MM.1S (cell line): ENCODE measurements around the gene BTBD1.

ENCODE experiments used
- DNase-seq: peaks from one replicate; pipeline ENCODE4 v3.0.0-alpha.2; 2015
- H2AFZ ChIP-seq: fragments of 300-600 bp; sonication (generic); 2 replicates; pipeline ENCODE4 v1.6.0; 2016; ENCODE audit warnings: antibody characterized with exemption, low read length
- H3F3A ChIP-seq: fragments of 300-600 bp; sonication (generic); 2 replicates; pipeline ENCODE4 v1.6.1; 2016; ENCODE audit warnings: mild to moderate bottlenecking, antibody characterized with exemption, low read length, moderate library complexity, mixed read lengths; ENCODE audit not compliant: insufficient read depth
- H3K27ac ChIP-seq: fragments of 300-600 bp; sonication (generic); 2 replicates; pipeline ENCODE4 v1.5.1; 2016; ENCODE audit warnings: mild to moderate bottlenecking, low read length
- H3K27me3 ChIP-seq: fragments of 300-600 bp; sonication (generic); replicated peaks from 2 replicates; pipeline ENCODE4 v1.6.0; 2016; ENCODE audit warnings: low read length; ENCODE audit not compliant: insufficient read depth
- H3K36me3 ChIP-seq: fragments of 300-600 bp; sonication (generic); replicated peaks from 2 replicates; pipeline ENCODE4 v1.6.1; 2016; ENCODE audit warnings: mild to moderate bottlenecking, low read length, mixed read lengths; ENCODE audit not compliant: insufficient read depth
- H3K4me1 ChIP-seq: fragments of 300-600 bp; sonication (generic); 2 replicates; pipeline ENCODE4 v1.6.1; 2016; ENCODE audit warnings: low read length, mixed read lengths
- H3K4me2 ChIP-seq: fragments of 300-600 bp; sonication (generic); 2 replicates; pipeline ENCODE4 v1.6.0; 2016; ENCODE audit warnings: low read depth, low read length
- H3K4me3 ChIP-seq: fragments of 300-600 bp; sonication (generic); 2 replicates; pipeline ENCODE4 v1.5.1; 2016; ENCODE audit warnings: low read length, mixed read lengths
- H3K79me2 ChIP-seq: fragments of 300-600 bp; sonication (generic); 2 replicates; pipeline ENCODE4 v1.6.1; 2016; ENCODE audit warnings: mixed run types, low read length, mixed read lengths
- H3K9ac ChIP-seq: fragments of 300-600 bp; sonication (generic); 2 replicates; pipeline ENCODE4 v1.6.1; 2016; ENCODE audit warnings: low read length, mixed read lengths
- H3K9me2 ChIP-seq: fragments of 300-600 bp; sonication (generic); replicated peaks from 2 replicates; pipeline ENCODE4 v1.6.1; 2016; ENCODE audit warnings: mild to moderate bottlenecking, low read length, mixed read lengths; ENCODE audit not compliant: insufficient read depth
- H3K9me3 ChIP-seq: fragments of 300-600 bp; sonication (generic); replicated peaks from 2 replicates; pipeline ENCODE4 v1.6.1; 2016; ENCODE audit warnings: mild to moderate bottlenecking, low read length, mixed read lengths; ENCODE audit not compliant: insufficient read depth
- H4K20me1 ChIP-seq: fragments of 300-600 bp; sonication (generic); 2 replicates; pipeline ENCODE4 v1.6.1; 2016; ENCODE audit warnings: mild to moderate bottlenecking, low read length, moderate library complexity, mixed read lengths; ENCODE audit not compliant: insufficient read depth
- EZH2 ChIP-seq: fragments of 300-600 bp; sonication (generic); optimal IDR thresholded peaks from 2 replicates; pipeline ENCODE3; 2017; ENCODE audit warnings: low read depth, mild to moderate bottlenecking, antibody characterized with exemption, low read length, mixed read lengths
- EZH2phosphoT487 ChIP-seq: fragments of 300-600 bp; sonication (generic); IDR thresholded peaks from 2 replicates; pipeline ENCODE4 v1.6.1; 2018; ENCODE audit warnings: antibody characterized with exemption, low read length
- TF ChIP-seq, protein P1 (sequence below): fragments of 300-600 bp; sonication (generic); IDR thresholded peaks from 2 replicates; pipeline ENCODE4 v1.5.1; 2016; ENCODE audit warnings: antibody characterized with exemption, low read length, mixed read lengths

BTBD1 gene

DNA sequence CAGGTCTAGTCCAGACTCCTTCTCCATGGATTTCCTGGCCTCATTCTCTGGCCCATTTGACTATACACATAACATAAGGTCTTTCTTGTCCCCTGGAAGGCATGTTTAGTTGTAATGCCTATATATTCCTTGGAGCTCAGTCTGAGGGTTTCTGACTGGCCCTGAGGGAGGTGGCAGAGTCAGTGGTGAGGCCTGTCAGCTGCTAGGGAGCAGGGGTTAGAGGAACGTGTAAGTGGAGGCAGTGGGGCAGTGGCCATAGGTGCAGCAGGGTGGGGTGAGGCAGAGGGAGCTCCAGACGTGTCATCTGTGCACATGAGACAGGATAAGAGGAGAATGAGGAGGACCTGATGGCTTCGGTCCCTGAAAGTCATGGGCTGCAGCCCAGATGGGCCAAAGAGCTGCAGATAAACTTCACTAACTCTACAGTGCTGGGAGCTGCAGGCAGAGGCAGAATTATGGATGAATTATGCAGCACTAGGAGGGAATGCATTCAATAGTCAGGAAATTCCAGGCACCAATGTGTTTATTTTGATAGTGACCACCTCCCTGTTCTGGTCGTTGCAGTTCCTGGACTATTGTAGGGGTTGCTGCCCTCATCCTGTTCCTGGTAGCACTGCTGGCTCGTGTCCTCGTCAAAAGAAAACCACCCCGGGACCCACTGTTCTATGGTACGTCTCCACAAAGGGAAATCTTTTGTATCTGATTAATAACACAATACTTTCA lies 45.3 kb upstream of the BTBD1 start:
- Histone ChIP-seq H4K20me1 (no peaks in the 10 kb centered on the region), H3K79me2 (no peaks in the 10 kb centered on the region), H3K4me2 (no peak overlapping the region), H3K9me3 (no peaks in the 10 kb centered on the region), H3F3A (no peaks in the 10 kb centered on the region), H3K27ac (no peak overlapping the region), H3K27me3 (no peaks in the 10 kb centered on the region), H3K9ac (no peak overlapping the region), H3K36me3 (no peaks in the 10 kb centered on the region), H3K4me3 (no peak overlapping the region), H3K4me1 (no peaks in the 10 kb centered on the region), H2AFZ (no peak overlapping the region), H3K9me2 (no peaks in the 10 kb centered on the region)
- DNase-seq = no peak
- no peak for TF ChIP-seq EZH2phosphoT487
- no peak for TF ChIP-seq EZH2
- TF ChIP-seq, protein P1, sequence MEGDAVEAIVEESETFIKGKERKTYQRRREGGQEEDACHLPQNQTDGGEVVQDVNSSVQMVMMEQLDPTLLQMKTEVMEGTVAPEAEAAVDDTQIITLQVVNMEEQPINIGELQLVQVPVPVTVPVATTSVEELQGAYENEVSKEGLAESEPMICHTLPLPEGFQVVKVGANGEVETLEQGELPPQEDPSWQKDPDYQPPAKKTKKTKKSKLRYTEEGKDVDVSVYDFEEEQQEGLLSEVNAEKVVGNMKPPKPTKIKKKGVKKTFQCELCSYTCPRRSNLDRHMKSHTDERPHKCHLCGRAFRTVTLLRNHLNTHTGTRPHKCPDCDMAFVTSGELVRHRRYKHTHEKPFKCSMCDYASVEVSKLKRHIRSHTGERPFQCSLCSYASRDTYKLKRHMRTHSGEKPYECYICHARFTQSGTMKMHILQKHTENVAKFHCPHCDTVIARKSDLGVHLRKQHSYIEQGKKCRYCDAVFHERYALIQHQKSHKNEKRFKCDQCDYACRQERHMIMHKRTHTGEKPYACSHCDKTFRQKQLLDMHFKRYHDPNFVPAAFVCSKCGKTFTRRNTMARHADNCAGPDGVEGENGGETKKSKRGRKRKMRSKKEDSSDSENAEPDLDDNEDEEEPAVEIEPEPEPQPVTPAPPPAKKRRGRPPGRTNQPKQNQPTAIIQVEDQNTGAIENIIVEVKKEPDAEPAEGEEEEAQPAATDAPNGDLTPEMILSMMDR = no peak

DNA sequence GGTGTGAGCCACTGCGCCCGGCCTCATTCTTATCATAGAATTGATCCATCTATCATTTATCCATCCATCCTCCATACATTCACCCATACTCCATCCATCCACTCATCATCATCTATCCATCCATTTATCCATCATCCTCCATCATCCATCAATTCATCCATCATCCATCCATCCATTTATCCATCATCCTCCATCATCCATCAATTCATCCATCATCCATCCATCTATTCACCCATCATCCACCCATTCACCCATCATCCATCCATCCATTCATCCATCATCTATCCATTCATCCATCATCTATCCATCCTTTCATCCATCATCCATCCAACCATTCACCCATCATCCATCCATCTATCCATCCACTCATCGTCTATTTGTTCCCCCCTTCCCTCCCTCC lies 44.1 kb upstream of the BTBD1 start:
- Histone ChIP-seq H2AFZ (no peak overlapping the region), H4K20me1 (no peaks in the 10 kb centered on the region), H3K4me1 (no peaks in the 10 kb centered on the region), H3K27ac (no peak overlapping the region), H3K4me2 (no peak overlapping the region), H3K4me3 (no peak overlapping the region), H3K9me3 (no peaks in the 10 kb centered on the region), H3F3A (no peaks in the 10 kb centered on the region), H3K27me3 (no peaks in the 10 kb centered on the region), H3K79me2 (no peaks in the 10 kb centered on the region), H3K36me3 (no peaks in the 10 kb centered on the region), H3K9ac (no peak overlapping the region), H3K9me2 (no peaks in the 10 kb centered on the region)
- TF ChIP-seq EZH2phosphoT487 = no peak
- TF ChIP-seq, protein P1 = no peak
- no peak for TF ChIP-seq EZH2
- no peak for DNase-seq

DNA sequence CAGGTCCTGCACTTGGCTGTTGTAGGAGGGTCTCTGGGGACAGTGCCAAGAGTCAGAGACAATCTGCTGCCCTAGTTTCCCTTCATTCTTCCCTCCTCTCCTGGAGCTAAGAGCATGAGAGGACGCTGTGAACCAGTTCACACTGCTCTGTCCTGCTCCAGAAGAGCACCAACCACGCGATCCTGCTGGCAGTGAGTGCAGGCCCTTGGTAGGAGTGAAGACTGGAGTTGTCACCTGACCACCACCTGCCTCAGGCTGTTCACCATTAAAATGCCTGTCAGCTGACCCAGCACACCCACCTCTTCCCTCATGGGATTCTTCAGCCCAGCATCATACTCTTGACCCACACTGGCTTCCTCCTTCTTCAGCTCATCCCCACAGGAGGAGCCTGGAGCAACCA lies 43.3 kb upstream of the BTBD1 start:
- H2AFZ ChIP-seq = no peak overlapping the region
- no peaks in the 10 kb centered on the region for H3K79me2 ChIP-seq
- no peaks in the 10 kb centered on the region for H4K20me1 ChIP-seq
- H3F3A ChIP-seq = no peaks in the 10 kb centered on the region
- H3K9ac ChIP-seq = no peak overlapping the region
- no peaks in the 10 kb centered on the region for H3K27me3 ChIP-seq
- TF ChIP-seq, protein P1 = no peak
- TF ChIP-seq EZH2phosphoT487 = no peak
- no peak for TF ChIP-seq EZH2
- no peaks in the 10 kb centered on the region for H3K9me2 ChIP-seq
- H3K9me3 ChIP-seq = no peaks in the 10 kb centered on the region
- H3K4me3 ChIP-seq = no peak overlapping the region
- H3K4me2 ChIP-seq = no peak overlapping the region
- DNase-seq = no peak
- H3K27ac ChIP-seq = no peak overlapping the region
- no peaks in the 10 kb centered on the region for H3K4me1 ChIP-seq
- no peaks in the 10 kb centered on the region for H3K36me3 ChIP-seq
